ENCODE data around the gene GPA33. TPM values are rescaled to one million over a fixed set of nuclear protein-coding genes. Genes with fewer than 3 reads are reported as not detected.

The GPA33 gene
- total RNA-seq, 1 experiment from 2014 or later = not detected

DNA sequence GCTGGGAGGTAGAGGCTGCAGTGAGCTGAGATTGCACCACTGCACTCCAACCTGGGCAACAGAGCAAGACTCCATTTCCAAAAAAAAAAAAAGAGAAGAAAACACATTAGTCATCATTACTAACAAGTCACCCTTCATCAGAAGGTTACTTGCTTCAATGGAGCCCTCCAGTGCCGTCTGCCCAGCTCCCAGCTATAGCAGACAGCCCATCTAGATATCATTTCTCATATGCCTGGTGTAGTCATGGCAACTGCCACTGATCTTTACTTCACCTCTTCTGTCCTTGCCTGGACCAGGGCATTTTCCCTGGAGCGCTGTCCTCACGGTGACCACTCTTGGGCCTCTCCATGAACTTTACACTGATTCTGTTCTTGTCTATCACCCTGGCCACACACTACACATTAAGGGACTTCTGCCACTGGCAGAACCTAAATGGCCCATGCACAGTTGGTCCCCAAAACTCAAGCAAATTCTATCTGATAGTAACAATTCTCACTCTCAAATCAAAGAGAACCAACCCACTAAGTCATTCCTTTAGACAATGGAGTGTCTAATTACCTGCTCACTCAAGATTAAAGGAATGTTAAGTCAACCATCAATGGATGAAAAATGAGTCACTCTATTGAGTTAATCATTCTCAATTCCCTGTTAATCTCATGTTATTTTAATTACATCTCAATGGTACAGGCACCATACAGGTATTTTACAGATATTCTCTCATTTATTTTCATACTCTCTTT, 12.9 kb downstream of the GPA33 start:
- Histone ChIP-seq H2AFZ (ENCODE audit: low read length) (no peak overlapping the region), H3K79me2 (ENCODE audit: insufficient read depth, low read length) (no peaks in the 10 kb centered on the region)
- H3K4me1 Mint-ChIP-seq = peaks cover 5% of the 10 kb centered on the region in 2 experiments

More for the DNA sequence above, 12.9 kb downstream of the GPA33 start:
- H4K20me1 ChIP-seq (ENCODE audit: control insufficient read depth, insufficient read depth, insufficient read length) = no peaks in the 10 kb centered on the region
- H3K23me2 ChIP-seq (ENCODE audit: insufficient read length, low read depth, low read length, poor library complexity, severe bottlenecking) = no peaks in the 10 kb centered on the region
- no peak overlapping the region for H2BK5ac ChIP-seq (ENCODE audit: insufficient read length, low read length)
- no peak overlapping the region for H2BK120ac ChIP-seq (ENCODE audit: low read depth, low read length, poor library complexity, severe bottlenecking)
- Mint-ChIP-seq H3K36me3 (ENCODE audit: insufficient read depth in 1 of 3, low read depth in 3 of 3) (no peaks in the 10 kb centered on the region), H3K9me3 (no peaks in the 10 kb centered on the region; a peak in 1 of 5 replicates), H3K4me3 (no peak overlapping the region), H3K27me3 (ENCODE audit: low read depth) (peaks cover 11% of the 10 kb centered on the region), H3K27ac (no peak overlapping the region; a peak in 1 of 7 replicates)
- no peaks in the 10 kb centered on the region for H3K79me1 ChIP-seq (ENCODE audit: insufficient read depth, low read depth, low read length, poor library complexity, severe bottlenecking)
- H3K9ac ChIP-seq (ENCODE audit: extremely low read depth, insufficient read length, low read length) = no peak overlapping the region
- no peaks in the 10 kb centered on the region for H3K4me1 ChIP-seq (ENCODE audit: insufficient read depth, low read length)
- no peak overlapping the region for H4K8ac ChIP-seq (replicated peaks; ENCODE audit: insufficient read length, low read depth, low read length)
- H3K27me3 ChIP-seq (ENCODE audit: insufficient read depth, low read length) = no peaks in the 10 kb centered on the region
- no peak for DNase-seq
- no peak overlapping the region for H3K4me2 ChIP-seq (ENCODE audit: insufficient read depth, insufficient read length, low read length)
- no peak overlapping the region for H3K23ac ChIP-seq (ENCODE audit: insufficient read length, low read depth, low read length)
- H2BK20ac ChIP-seq (ENCODE audit: low read depth, low read length, poor library complexity, severe bottlenecking) = no peak overlapping the region
- H4K91ac ChIP-seq (ENCODE audit: insufficient read length, low read depth, low read length) = no peak overlapping the region
- no peak overlapping the region for H3K14ac ChIP-seq (ENCODE audit: insufficient read depth, low read length)
- H3K9me3 ChIP-seq (ENCODE audit: control insufficient read depth, low read depth, low read length) = no peaks in the 10 kb centered on the region
- H3K56ac ChIP-seq (ENCODE audit: insufficient read length, low read depth, low read length) = no peak overlapping the region
- WGBS (ENCODE audit: extremely low coverage, insufficient read length, low lambda C conversion rate) = no CpG with 5 or more reads among the region's 3 CpGs
- no peak overlapping the region for H2BK15ac ChIP-seq (ENCODE audit: low read depth, low read length)
- H2AK5ac ChIP-seq (ENCODE audit: insufficient read length, low read length) = no peak overlapping the region
- no peak overlapping the region for H4K5ac ChIP-seq (ENCODE audit: insufficient read length, low read depth, low read length)
- TF ChIP-seq, protein P1, sequence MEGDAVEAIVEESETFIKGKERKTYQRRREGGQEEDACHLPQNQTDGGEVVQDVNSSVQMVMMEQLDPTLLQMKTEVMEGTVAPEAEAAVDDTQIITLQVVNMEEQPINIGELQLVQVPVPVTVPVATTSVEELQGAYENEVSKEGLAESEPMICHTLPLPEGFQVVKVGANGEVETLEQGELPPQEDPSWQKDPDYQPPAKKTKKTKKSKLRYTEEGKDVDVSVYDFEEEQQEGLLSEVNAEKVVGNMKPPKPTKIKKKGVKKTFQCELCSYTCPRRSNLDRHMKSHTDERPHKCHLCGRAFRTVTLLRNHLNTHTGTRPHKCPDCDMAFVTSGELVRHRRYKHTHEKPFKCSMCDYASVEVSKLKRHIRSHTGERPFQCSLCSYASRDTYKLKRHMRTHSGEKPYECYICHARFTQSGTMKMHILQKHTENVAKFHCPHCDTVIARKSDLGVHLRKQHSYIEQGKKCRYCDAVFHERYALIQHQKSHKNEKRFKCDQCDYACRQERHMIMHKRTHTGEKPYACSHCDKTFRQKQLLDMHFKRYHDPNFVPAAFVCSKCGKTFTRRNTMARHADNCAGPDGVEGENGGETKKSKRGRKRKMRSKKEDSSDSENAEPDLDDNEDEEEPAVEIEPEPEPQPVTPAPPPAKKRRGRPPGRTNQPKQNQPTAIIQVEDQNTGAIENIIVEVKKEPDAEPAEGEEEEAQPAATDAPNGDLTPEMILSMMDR (conservative IDR thresholded peaks at IDR 0.05) = no peak
- no peak overlapping the region for H2BK12ac ChIP-seq (ENCODE audit: insufficient read length, low read depth, low read length)
- H3T11ph ChIP-seq (ENCODE audit: low read length) = no peak overlapping the region
- H3K4ac ChIP-seq (ENCODE audit: low read depth, low read length) = no peak overlapping the region
- H3K27ac ChIP-seq (ENCODE audit: insufficient read length, low read depth, low read length) = no peak overlapping the region
- H3K18ac ChIP-seq (ENCODE audit: insufficient read length, low read depth, low read length) = no peak overlapping the region
